ENCODE data around the gene HS1BP3.

Gene HS1BP3

GRCh38 chr2:20599861-20600461, 50.9 kb downstream of the HS1BP3 start:
- DNase-seq (ENCODE audit: low read depth), result no peak

- DNase-seq (ENCODE audit: low read depth), result no peak
These were observed 51.8 kb downstream of the HS1BP3 start for GRCh38 chr2:20599001-20599600.

- no peak for DNase-seq (ENCODE audit: low read depth)
These were observed 53.1 kb downstream of the HS1BP3 start for GRCh38 chr2:20597860-20598183.

- no peak for DNase-seq (ENCODE audit: low read depth)
These were observed 53.7 kb downstream of the HS1BP3 start for GRCh38 chr2:20596973-20597859.

- DNase-seq (ENCODE audit: low read depth), result no peak
These were observed 54.5 kb downstream of the HS1BP3 start for GRCh38 chr2:20596193-20596972.

- no peak for DNase-seq (ENCODE audit: low read depth)
These were observed 55.3 kb downstream of the HS1BP3 start for GRCh38 chr2:20595439-20596192.

GRCh38 chr2:20594957-20595356, 55.9 kb downstream of the HS1BP3 start:
- DNase-seq (ENCODE audit: low read depth), result no peak

GRCh38 chr2:20594048-20594750, 56.7 kb downstream of the HS1BP3 start:
- no peak for DNase-seq (ENCODE audit: low read depth)

GRCh38 chr2:20593072-20594034, 57.5 kb downstream of the HS1BP3 start:
- DNase-seq (ENCODE audit: low read depth), result no peak

- DNase-seq (ENCODE audit: low read depth), result no peak
These were observed 58.5 kb downstream of the HS1BP3 start for GRCh38 chr2:20592106-20593071.

- DNase-seq (ENCODE audit: low read depth), result no peak
These were observed 60.0 kb downstream of the HS1BP3 start for GRCh38 chr2:20590704-20591515.

- no peak for DNase-seq (ENCODE audit: low read depth)
These were observed 60.8 kb downstream of the HS1BP3 start for GRCh38 chr2:20589975-20590703.

GRCh38 chr2:20588918-20589871, 61.7 kb downstream of the HS1BP3 start:
- DNase-seq (ENCODE audit: low read depth), result no peak

GRCh38 chr2:20585710-20586594, 64.9 kb downstream of the HS1BP3 start:
- DNase-seq (ENCODE audit: low read depth), result no peak

GRCh38 chr2:20585359-20585709, 65.6 kb downstream of the HS1BP3 start:
- no peak for DNase-seq (ENCODE audit: low read depth)
